K562 (cell line): Measurements from ENCODE around the gene OXSM. TPM values are rescaled to one million over a fixed set of nuclear protein-coding genes. Genes with fewer than 3 reads are reported as not detected.
A peak's percentile ranks its signal among the peaks of the same experiment; 100 is the strongest.

ENCODE experiments used
- CBX3 ChIP-seq, 2 experiments: IDR thresholded peaks; 1 replicate in 1 of 2; 2 replicates in 1 of 2; pipeline ENCODE4 v1.6.1; 2012; ENCODE audit warnings: inconsistent platforms in 2 of 2, low read length in 2 of 2, borderline replicate concordance in 1 of 2, control low read depth in 1 of 2
- KLF1 ChIP-seq: fragments of 450-650 bp; IDR thresholded peaks from 2 replicates; pipeline ENCODE4 v1.6.1; 2016; ENCODE audit warnings: missing genetic modification characterization, missing compliant biosample characterization
- NR2F6 ChIP-seq: fragments of 450-650 bp; formaldehyde crosslinking; IDR thresholded peaks from 2 replicates; pipeline ENCODE4 v1.4.0; 2020; ENCODE audit warnings: mild to moderate bottlenecking
- SMARCC2 ChIP-seq: fragments of 450-650 bp; IDR thresholded peaks from 2 replicates; pipeline ENCODE4 v1.6.1; 2017; ENCODE audit warnings: antibody characterized with exemption, moderate library complexity, mild to moderate bottlenecking, low read depth
- ZNF668 ChIP-seq: fragments of 250-450 bp; sonication (Bioruptor Pico); IDR thresholded peaks from 2 replicates; pipeline ENCODE4 v1.8.0; 2022; ENCODE audit warnings: mild to moderate bottlenecking, inconsistent platforms
- polyA plus RNA-seq, 8 experiments: library from polyadenylated mRNA; depleted of rRNA in 4 of 8; stranded (reverse) in 5 of 8; unstranded in 3 of 8; fragments of >200 nt; fragmentation: Nextera tagmentation in 2 of 8; fragmentation: Illumina TruSeq in 1 of 8; extraction: Ambion mirVana in 2 of 8; extraction: Trizol in 1 of 8; gene quantifications; 2 replicates each; pipeline versions ENCODE4 v1.2.1 to v1.2.3, GENCODE V29; 2011 to 2014; ENCODE audit warnings: inconsistent platforms in 1 of 8, missing spikeins in 1 of 8
- total RNA-seq, 7 experiments: library from RNA; depleted of rRNA in 6 of 7; stranded (reverse); fragments of >200 nt in 6 of 7; fragmentation: Illumina TruSeq in 2 of 7; extraction: Trizol in 2 of 7; gene quantifications; 2 replicates each; pipeline versions ENCODE4 v1.2.1 to v1.2.3, GENCODE V29; 2011 to 2021; ENCODE audit warnings: low replicate concordance in 1 of 7
- TF ChIP-seq, protein P1 (sequence below): fragments of 450-650 bp; IDR thresholded peaks from 2 replicates; pipeline ENCODE4 v1.6.1; 2016; ENCODE audit warnings: mild to moderate bottlenecking, moderate library complexity
- TF ChIP-seq, protein P2 (sequence below), 2 experiments: fragments of 450-650 bp; IDR thresholded peaks; 2 replicates each; pipeline ENCODE4 v1.6.1; 2016
- TF ChIP-seq, protein P3 (sequence below): sonication (generic); formaldehyde crosslinking; IDR thresholded peaks from 2 replicates; pipeline ENCODE4 v1.8.0; 2022; ENCODE audit warnings: mild to moderate bottlenecking, missing genetic modification reagents
- TF ChIP-seq, protein P4 (sequence below): fragments of 450-650 bp; formaldehyde crosslinking; IDR thresholded peaks from 2 replicates; pipeline ENCODE4 v1.4.0; 2020; ENCODE audit warnings: mild to moderate bottlenecking, mixed read lengths

Gene OXSM
- total and polyA plus RNA-seq, 9 of the 15 experiments (the other 6 are each of a cell fraction or from before 2014, with no cell fraction given) = 24.0 to 107 (median 34.0) TPM

DNA sequence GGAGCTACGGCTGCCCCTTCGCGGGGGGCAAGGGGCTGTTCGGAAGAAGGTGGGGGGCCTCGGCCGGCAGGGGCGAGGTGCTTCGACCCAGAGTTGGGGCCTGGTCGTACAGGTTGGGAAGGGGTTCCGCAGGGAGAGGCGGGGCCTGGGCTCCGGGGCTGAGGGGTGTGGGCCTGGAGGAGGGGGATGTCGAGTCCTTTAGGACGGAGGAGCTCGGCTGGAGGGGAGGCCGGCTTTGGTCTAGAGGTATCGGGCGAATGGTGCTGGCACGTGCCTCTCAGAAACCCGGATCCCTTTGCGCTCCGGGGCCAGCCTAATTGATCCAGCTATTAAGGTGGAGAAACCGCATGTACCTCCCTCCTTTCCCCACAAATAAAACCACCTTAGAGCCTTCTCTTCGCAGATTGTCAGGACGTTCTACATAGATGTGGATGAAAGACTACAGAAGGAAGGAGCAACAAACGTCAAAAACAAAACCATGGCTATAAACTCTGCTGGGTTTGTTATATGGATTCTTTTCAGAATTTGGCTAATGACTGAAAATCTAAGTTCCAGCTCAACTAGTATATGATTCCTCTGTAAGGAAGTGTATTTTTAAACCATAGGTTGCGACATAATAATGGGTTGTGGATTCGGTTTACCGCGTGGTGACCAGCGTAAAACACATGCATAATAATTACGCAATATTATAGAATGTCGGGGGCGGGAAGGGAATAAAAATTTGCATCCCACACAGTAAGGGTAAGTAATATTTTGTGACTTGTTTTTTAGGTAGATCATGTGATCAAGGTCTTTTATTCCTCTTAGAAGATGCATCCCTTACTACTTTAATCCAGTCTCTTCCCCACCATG is 6.0 kb upstream of the OXSM start (continued):
- TF ChIP-seq, protein P1, sequence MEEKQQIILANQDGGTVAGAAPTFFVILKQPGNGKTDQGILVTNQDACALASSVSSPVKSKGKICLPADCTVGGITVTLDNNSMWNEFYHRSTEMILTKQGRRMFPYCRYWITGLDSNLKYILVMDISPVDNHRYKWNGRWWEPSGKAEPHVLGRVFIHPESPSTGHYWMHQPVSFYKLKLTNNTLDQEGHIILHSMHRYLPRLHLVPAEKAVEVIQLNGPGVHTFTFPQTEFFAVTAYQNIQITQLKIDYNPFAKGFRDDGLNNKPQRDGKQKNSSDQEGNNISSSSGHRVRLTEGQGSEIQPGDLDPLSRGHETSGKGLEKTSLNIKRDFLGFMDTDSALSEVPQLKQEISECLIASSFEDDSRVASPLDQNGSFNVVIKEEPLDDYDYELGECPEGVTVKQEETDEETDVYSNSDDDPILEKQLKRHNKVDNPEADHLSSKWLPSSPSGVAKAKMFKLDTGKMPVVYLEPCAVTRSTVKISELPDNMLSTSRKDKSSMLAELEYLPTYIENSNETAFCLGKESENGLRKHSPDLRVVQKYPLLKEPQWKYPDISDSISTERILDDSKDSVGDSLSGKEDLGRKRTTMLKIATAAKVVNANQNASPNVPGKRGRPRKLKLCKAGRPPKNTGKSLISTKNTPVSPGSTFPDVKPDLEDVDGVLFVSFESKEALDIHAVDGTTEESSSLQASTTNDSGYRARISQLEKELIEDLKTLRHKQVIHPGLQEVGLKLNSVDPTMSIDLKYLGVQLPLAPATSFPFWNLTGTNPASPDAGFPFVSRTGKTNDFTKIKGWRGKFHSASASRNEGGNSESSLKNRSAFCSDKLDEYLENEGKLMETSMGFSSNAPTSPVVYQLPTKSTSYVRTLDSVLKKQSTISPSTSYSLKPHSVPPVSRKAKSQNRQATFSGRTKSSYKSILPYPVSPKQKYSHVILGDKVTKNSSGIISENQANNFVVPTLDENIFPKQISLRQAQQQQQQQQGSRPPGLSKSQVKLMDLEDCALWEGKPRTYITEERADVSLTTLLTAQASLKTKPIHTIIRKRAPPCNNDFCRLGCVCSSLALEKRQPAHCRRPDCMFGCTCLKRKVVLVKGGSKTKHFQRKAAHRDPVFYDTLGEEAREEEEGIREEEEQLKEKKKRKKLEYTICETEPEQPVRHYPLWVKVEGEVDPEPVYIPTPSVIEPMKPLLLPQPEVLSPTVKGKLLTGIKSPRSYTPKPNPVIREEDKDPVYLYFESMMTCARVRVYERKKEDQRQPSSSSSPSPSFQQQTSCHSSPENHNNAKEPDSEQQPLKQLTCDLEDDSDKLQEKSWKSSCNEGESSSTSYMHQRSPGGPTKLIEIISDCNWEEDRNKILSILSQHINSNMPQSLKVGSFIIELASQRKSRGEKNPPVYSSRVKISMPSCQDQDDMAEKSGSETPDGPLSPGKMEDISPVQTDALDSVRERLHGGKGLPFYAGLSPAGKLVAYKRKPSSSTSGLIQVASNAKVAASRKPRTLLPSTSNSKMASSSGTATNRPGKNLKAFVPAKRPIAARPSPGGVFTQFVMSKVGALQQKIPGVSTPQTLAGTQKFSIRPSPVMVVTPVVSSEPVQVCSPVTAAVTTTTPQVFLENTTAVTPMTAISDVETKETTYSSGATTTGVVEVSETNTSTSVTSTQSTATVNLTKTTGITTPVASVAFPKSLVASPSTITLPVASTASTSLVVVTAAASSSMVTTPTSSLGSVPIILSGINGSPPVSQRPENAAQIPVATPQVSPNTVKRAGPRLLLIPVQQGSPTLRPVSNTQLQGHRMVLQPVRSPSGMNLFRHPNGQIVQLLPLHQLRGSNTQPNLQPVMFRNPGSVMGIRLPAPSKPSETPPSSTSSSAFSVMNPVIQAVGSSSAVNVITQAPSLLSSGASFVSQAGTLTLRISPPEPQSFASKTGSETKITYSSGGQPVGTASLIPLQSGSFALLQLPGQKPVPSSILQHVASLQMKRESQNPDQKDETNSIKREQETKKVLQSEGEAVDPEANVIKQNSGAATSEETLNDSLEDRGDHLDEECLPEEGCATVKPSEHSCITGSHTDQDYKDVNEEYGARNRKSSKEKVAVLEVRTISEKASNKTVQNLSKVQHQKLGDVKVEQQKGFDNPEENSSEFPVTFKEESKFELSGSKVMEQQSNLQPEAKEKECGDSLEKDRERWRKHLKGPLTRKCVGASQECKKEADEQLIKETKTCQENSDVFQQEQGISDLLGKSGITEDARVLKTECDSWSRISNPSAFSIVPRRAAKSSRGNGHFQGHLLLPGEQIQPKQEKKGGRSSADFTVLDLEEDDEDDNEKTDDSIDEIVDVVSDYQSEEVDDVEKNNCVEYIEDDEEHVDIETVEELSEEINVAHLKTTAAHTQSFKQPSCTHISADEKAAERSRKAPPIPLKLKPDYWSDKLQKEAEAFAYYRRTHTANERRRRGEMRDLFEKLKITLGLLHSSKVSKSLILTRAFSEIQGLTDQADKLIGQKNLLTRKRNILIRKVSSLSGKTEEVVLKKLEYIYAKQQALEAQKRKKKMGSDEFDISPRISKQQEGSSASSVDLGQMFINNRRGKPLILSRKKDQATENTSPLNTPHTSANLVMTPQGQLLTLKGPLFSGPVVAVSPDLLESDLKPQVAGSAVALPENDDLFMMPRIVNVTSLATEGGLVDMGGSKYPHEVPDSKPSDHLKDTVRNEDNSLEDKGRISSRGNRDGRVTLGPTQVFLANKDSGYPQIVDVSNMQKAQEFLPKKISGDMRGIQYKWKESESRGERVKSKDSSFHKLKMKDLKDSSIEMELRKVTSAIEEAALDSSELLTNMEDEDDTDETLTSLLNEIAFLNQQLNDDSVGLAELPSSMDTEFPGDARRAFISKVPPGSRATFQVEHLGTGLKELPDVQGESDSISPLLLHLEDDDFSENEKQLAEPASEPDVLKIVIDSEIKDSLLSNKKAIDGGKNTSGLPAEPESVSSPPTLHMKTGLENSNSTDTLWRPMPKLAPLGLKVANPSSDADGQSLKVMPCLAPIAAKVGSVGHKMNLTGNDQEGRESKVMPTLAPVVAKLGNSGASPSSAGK = peak; percentile 97
- peak; percentile 43; the same call in 1 of the 2 replicates for TF ChIP-seq SMARCC2
- TF ChIP-seq, protein P2, sequence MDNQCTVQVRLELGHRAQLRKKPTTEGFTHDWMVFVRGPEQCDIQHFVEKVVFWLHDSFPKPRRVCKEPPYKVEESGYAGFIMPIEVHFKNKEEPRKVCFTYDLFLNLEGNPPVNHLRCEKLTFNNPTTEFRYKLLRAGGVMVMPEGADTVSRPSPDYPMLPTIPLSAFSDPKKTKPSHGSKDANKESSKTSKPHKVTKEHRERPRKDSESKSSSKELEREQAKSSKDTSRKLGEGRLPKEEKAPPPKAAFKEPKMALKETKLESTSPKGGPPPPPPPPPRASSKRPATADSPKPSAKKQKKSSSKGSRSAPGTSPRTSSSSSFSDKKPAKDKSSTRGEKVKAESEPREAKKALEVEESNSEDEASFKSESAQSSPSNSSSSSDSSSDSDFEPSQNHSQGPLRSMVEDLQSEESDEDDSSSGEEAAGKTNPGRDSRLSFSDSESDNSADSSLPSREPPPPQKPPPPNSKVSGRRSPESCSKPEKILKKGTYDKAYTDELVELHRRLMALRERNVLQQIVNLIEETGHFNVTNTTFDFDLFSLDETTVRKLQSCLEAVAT (IDR thresholded peaks at IDR 0.05) = no peak; a peak in 1 of 4 replicates
- TF ChIP-seq, protein P3, sequence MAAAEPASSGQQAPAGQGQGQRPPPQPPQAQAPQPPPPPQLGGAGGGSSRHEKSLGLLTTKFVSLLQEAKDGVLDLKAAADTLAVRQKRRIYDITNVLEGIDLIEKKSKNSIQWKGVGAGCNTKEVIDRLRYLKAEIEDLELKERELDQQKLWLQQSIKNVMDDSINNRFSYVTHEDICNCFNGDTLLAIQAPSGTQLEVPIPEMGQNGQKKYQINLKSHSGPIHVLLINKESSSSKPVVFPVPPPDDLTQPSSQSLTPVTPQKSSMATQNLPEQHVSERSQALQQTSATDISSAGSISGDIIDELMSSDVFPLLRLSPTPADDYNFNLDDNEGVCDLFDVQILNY (CRISPR knock-in tag) = peak; percentile 25; the same call in 1 of the 2 replicates
- no peak for TF ChIP-seq NR2F6 (CRISPR knock-in tag)
- no peak for TF ChIP-seq KLF1 (tag)
- TF ChIP-seq ZNF668 (CRISPR knock-in tag) = no peak
- peak in 1 of 2 experiments; percentile 76; a peak in 2 of 3 replicates for TF ChIP-seq CBX3 (IDR thresholded peaks at IDR 0.05; ENCODE audit: borderline replicate concordance in 1 of 2, low read length in 2 of 2)
- TF ChIP-seq, protein P4, sequence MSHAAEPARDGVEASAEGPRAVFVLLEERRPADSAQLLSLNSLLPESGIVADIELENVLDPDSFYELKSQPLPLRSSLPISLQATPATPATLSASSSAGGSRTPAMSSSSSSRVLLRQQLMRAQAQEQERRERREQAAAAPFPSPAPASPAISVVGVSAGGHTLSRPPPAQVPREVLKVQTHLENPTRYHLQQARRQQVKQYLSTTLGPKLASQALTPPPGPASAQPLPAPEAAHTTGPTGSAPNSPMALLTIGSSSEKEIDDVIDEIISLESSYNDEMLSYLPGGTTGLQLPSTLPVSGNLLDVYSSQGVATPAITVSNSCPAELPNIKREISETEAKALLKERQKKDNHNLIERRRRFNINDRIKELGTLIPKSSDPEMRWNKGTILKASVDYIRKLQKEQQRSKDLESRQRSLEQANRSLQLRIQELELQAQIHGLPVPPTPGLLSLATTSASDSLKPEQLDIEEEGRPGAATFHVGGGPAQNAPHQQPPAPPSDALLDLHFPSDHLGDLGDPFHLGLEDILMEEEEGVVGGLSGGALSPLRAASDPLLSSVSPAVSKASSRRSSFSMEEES (CRISPR knock-in tag) = peak; percentile 91
